WTC11 (cell line): Measurements from ENCODE around the gene SLC25A39. TPM values are rescaled to one million over a fixed set of nuclear protein-coding genes. Genes with fewer than 3 reads are reported as not detected.

Experiments used
- ATAC-seq: fragments of 200-7000 bp; cut with Tn5 transposase; 2 replicates; pipeline ENCODE4 v1.10.0; 2021; ENCODE audit warnings: mild to moderate bottlenecking, moderate library complexity
- CTCF ChIA-PET: fragments of 300-600 bp; sonication (Branson Sonifier 250); formaldehyde crosslinking; loops from one replicate; lab custom pipeline; 2021; ENCODE audit warnings: antibody characterized with exemption; lab: Charles Lee
- POLR2A ChIA-PET: fragments of 350-600 bp; sonication (Branson Sonifier 250); formaldehyde crosslinking; loops from one replicate; lab custom pipeline; 2021; ENCODE audit warnings: antibody characterized with exemption; lab: Charles Lee
- DNase-seq: peaks from one replicate; pipeline ENCODE4 v3.0.0; 2021; ENCODE audit warnings: low spot score
- H3K27ac Mint-ChIP-seq: 2 replicates; pipeline ENCODE4 v1.8.0; 2021; ENCODE audit warnings: mixed read lengths
- H3K27me3 Mint-ChIP-seq: 2 replicates; pipeline ENCODE4 v1.8.0; 2021; ENCODE audit warnings: low read depth, mild to moderate bottlenecking, moderate library complexity, mixed read lengths
- H3K36me3 Mint-ChIP-seq: 2 replicates; pipeline ENCODE4 v1.8.0; 2021; ENCODE audit warnings: mixed read lengths
- H3K4me1 Mint-ChIP-seq: 2 replicates; pipeline ENCODE4 v1.8.0; 2022; ENCODE audit warnings: mixed read lengths
- H3K4me3 Mint-ChIP-seq: 2 replicates; pipeline ENCODE4 v1.8.0; 2021; ENCODE audit warnings: mild to moderate bottlenecking, moderate library complexity, mixed read lengths
- H3K9me3 Mint-ChIP-seq: 2 replicates; pipeline ENCODE4 v1.8.0; 2021; ENCODE audit warnings: mixed read lengths
- ARID4B ChIP-seq: sonication (generic); formaldehyde crosslinking; IDR thresholded peaks from 2 replicates; pipeline ENCODE4 v1.8.0; 2023; ENCODE audit warnings: missing genetic modification reagents, mild to moderate bottlenecking, borderline replicate concordance
- ELF4 ChIP-seq: sonication (generic); formaldehyde crosslinking; IDR thresholded peaks from 2 replicates; pipeline ENCODE4 v1.8.1; 2022; ENCODE audit warnings: low read depth, mild to moderate bottlenecking, moderate library complexity, missing genetic modification reagents
- ETV6 ChIP-seq: sonication (generic); formaldehyde crosslinking; IDR thresholded peaks from 2 replicates; pipeline ENCODE4 v1.8.1; 2022; ENCODE audit warnings: mild to moderate bottlenecking, missing genetic modification reagents
- MXD4 ChIP-seq: fragments of 250-450 bp; sonication (Bioruptor Pico); IDR thresholded peaks from 2 replicates; pipeline ENCODE4 v1.8.0; 2021; ENCODE audit warnings: mild to moderate bottlenecking, moderate library complexity, borderline replicate concordance
- MYBL2 ChIP-seq: sonication (generic); formaldehyde crosslinking; IDR thresholded peaks from 2 replicates; pipeline ENCODE4 v1.8.1; 2023; ENCODE audit warnings: mild to moderate bottlenecking, moderate library complexity, missing genetic modification reagents
- NFATC4 ChIP-seq: fragments of 250-450 bp; sonication (Bioruptor Pico); IDR thresholded peaks from 2 replicates; pipeline ENCODE4 v1.9.0; 2021; ENCODE audit warnings: mild to moderate bottlenecking
- NFE2L1 ChIP-seq: sonication (generic); formaldehyde crosslinking; IDR thresholded peaks from 2 replicates; pipeline ENCODE4 v1.8.1; 2023; ENCODE audit warnings: missing genetic modification reagents
- NFYB ChIP-seq: sonication (generic); formaldehyde crosslinking; conservative IDR thresholded peaks from 2 replicates; pipeline ENCODE4 v1.8.0; 2022; ENCODE audit warnings: low read depth, missing genetic modification reagents
- NR1H2 ChIP-seq: sonication (generic); formaldehyde crosslinking; IDR thresholded peaks from 2 replicates; pipeline ENCODE4 v1.9.0; 2021; ENCODE audit warnings: mild to moderate bottlenecking, moderate library complexity, missing genetic modification reagents
- NR3C1 ChIP-seq: sonication (generic); formaldehyde crosslinking; conservative IDR thresholded peaks from 2 replicates; pipeline ENCODE4 v1.8.1; 2023; ENCODE audit warnings: low read depth, mild to moderate bottlenecking, missing genetic modification reagents
- PREB ChIP-seq: sonication (generic); formaldehyde crosslinking; IDR thresholded peaks from 2 replicates; pipeline ENCODE4 v1.8.1; 2022; ENCODE audit warnings: mild to moderate bottlenecking, missing genetic modification reagents, moderate library complexity, borderline replicate concordance
- RELA ChIP-seq: sonication (generic); formaldehyde crosslinking; IDR thresholded peaks from 2 replicates; pipeline ENCODE4 v1.8.1; 2022; ENCODE audit warnings: missing genetic modification reagents, mild to moderate bottlenecking, borderline replicate concordance
- SMAD3 ChIP-seq: sonication (generic); formaldehyde crosslinking; IDR thresholded peaks from 2 replicates; pipeline ENCODE4 v1.8.0; 2022; ENCODE audit warnings: missing genetic modification reagents, mild to moderate bottlenecking, borderline replicate concordance
- STAT6 ChIP-seq: sonication (generic); formaldehyde crosslinking; conservative IDR thresholded peaks from 2 replicates; pipeline ENCODE4 v1.8.1; 2023; ENCODE audit warnings: mild to moderate bottlenecking, low read depth, missing genetic modification reagents, moderate library complexity
- TEAD1 ChIP-seq: sonication (generic); formaldehyde crosslinking; IDR thresholded peaks from 2 replicates; pipeline ENCODE4 v1.8.0; 2022; ENCODE audit warnings: mild to moderate bottlenecking, missing genetic modification reagents
- TEAD4 ChIP-seq: sonication (generic); formaldehyde crosslinking; IDR thresholded peaks from 2 replicates; pipeline ENCODE4 v1.8.0; 2022; ENCODE audit warnings: mild to moderate bottlenecking, missing genetic modification reagents
- USF1 ChIP-seq: sonication (generic); formaldehyde crosslinking; IDR thresholded peaks from 2 replicates; pipeline ENCODE4 v1.8.0; 2022; ENCODE audit warnings: mild to moderate bottlenecking, missing genetic modification reagents
- ZNF138 ChIP-seq: sonication (generic); formaldehyde crosslinking; conservative IDR thresholded peaks from 2 replicates; pipeline ENCODE4 v1.8.1; 2022; ENCODE audit warnings: mild to moderate bottlenecking, moderate library complexity, missing genetic modification reagents
- ZNF416 ChIP-seq: fragments of 250-450 bp; sonication (Bioruptor Pico); IDR thresholded peaks from 2 replicates; pipeline ENCODE4 v1.9.0; 2021; ENCODE audit warnings: mild to moderate bottlenecking, inconsistent platforms
- ZNF671 ChIP-seq: fragments of 250-450 bp; sonication (Bioruptor Pico); IDR thresholded peaks from 2 replicates; pipeline ENCODE4 v1.8.0; 2021; ENCODE audit warnings: mild to moderate bottlenecking
- total RNA-seq: library from RNA; stranded (reverse); gene quantifications from 3 replicates; pipeline ENCODE4 v1.2.3, GENCODE V29; 2021

SLC25A39 gene
- total RNA-seq, 1 experiment from 2014 or later = 271 TPM

- TF ChIP-seq NFYB (no peak), SMAD3 (CRISPR knock-in tag) (no peak), NR3C1 (CRISPR knock-in tag) (no peak), ETV6 (CRISPR knock-in tag) (no peak), RELA (CRISPR knock-in tag) (no peak), ARID4B (no peak), STAT6 (CRISPR knock-in tag) (no peak)
Measured at GRCh38 chr17:44321246-44322120, 3.1 kb downstream of the SLC25A39 start (continued).

GRCh38 chr17:44320066-44320465, 4.6 kb downstream of the SLC25A39 start:
- peaks cover 17% of the 10 kb centered on the region for H3K36me3 Mint-ChIP-seq
- no peak overlapping the region for H3K4me3 Mint-ChIP-seq
- ATAC-seq (no peak), DNase-seq (no peak)
- CTCF ChIA-PET = interaction anchor here (0.9 to 6.6 kb wide), 6 partner anchors 11 to 110 kb away, joined by 3 to 77 read pairs (median 8); partner anchors contain the start of gene GRN
- H3K27ac Mint-ChIP-seq = no peak overlapping the region
- H3K9me3 Mint-ChIP-seq = no peaks in the 10 kb centered on the region
- peaks cover 17% of the 10 kb centered on the region for H3K27me3 Mint-ChIP-seq
- POLR2A ChIA-PET = interaction anchor here (0.6 to 0.8 kb wide), 2 partner anchors 12 to 101 kb away, joined by 3 read pairs; partner anchors contain the start of genes RUNDC3A and UBTF
- H3K4me1 Mint-ChIP-seq = peaks cover 17% of the 10 kb centered on the region
- TF ChIP-seq MXD4 (no peak), PREB (CRISPR knock-in tag) (no peak), USF1 (no peak), ARID4B (no peak), NFATC4 (CRISPR knock-in tag) (no peak), MYBL2 (CRISPR knock-in tag) (no peak), ZNF416 (no peak), ELF4 (CRISPR knock-in tag) (no peak), ZNF671 (CRISPR knock-in tag) (no peak), TEAD4 (no peak), TEAD1 (CRISPR knock-in tag) (no peak), NR1H2 (CRISPR knock-in tag) (no peak), ZNF138 (no peak), NFE2L1 (CRISPR knock-in tag) (no peak)
